GM23338 (cell line): ENCODE data around the gene FOXJ1. TPM values are rescaled to one million over a fixed set of nuclear protein-coding genes. Genes with fewer than 3 reads are reported as not detected.
A peak's percentile ranks its signal among the peaks of the same experiment; 100 is the strongest.

Experiments used
- ATAC-seq: fragments of 200-7000 bp; cut with Tn5 transposase; 3 replicates; pipeline ENCODE4 v1.9.1; 2020
- DNase-seq: peaks from one replicate; pipeline ENCODE4 v3.0.0-alpha.2; 2015; ENCODE audit warnings: low spot score
- H2AFZ ChIP-seq: fragments of 200-600 bp; sonication (generic); 2 replicates; pipeline ENCODE4 v1.8.0; 2016; ENCODE audit warnings: antibody characterized with exemption, mild to moderate bottlenecking, moderate library complexity
- H3F3A ChIP-seq: fragments of 200-600 bp; sonication (generic); replicated peaks from 2 replicates; pipeline ENCODE4 v1.8.0; 2017; ENCODE audit warnings: antibody characterized with exemption, mixed run types, low read depth
- H3K27ac ChIP-seq: fragments of 200-600 bp; sonication (generic); 2 replicates; pipeline ENCODE4 v1.6.1; 2016; ENCODE audit warnings: low read depth
- H3K27me3 ChIP-seq: fragments of 200-600 bp; sonication (generic); 2 replicates; pipeline ENCODE4 v1.8.0; 2016; ENCODE audit warnings: mild to moderate bottlenecking, mixed run types, moderate library complexity; ENCODE audit not compliant: insufficient read depth
- H3K36me3 ChIP-seq: fragments of 200-600 bp; sonication (generic); 2 replicates; pipeline ENCODE4 v1.8.0; 2016; ENCODE audit warnings: mild to moderate bottlenecking; ENCODE audit not compliant: insufficient read depth
- H3K4me1 ChIP-seq: fragments of 200-600 bp; sonication (generic); 2 replicates; pipeline ENCODE4 v1.8.0; 2016; ENCODE audit warnings: mild to moderate bottlenecking, moderate library complexity; ENCODE audit not compliant: insufficient read depth
- H3K4me2 ChIP-seq: fragments of 200-600 bp; sonication (generic); 2 replicates; pipeline ENCODE4 v1.7.1; 2017; ENCODE audit warnings: mixed run types
- H3K4me3 ChIP-seq: fragments of 200-600 bp; sonication (generic); 2 replicates; pipeline ENCODE4 v1.6.1; 2016; ENCODE audit warnings: mixed run types
- H3K79me2 ChIP-seq: fragments of 200-600 bp; sonication (generic); replicated peaks from 2 replicates; pipeline ENCODE4 v1.8.0; 2017; ENCODE audit warnings: mild to moderate bottlenecking; ENCODE audit not compliant: insufficient read depth
- H3K9me2 ChIP-seq: fragments of 200-600 bp; sonication (generic); 2 replicates; pipeline ENCODE4 v1.8.0; 2017; ENCODE audit not compliant: insufficient read depth
- H4K20me1 ChIP-seq: fragments of 200-600 bp; sonication (generic); replicated peaks from 2 replicates; pipeline ENCODE4 v1.8.0; 2017; ENCODE audit warnings: mild to moderate bottlenecking; ENCODE audit not compliant: insufficient read depth
- H3K27ac Mint-ChIP-seq: 2 replicates; pipeline ENCODE4 v1.8.0; 2020; ENCODE audit warnings: inconsistent platforms, mild to moderate bottlenecking, moderate library complexity, mixed read lengths
- H3K27me3 Mint-ChIP-seq: 3 replicates; pipeline ENCODE4 v1.8.0; 2022; ENCODE audit warnings: low read depth, mild to moderate bottlenecking, moderate library complexity, mixed read lengths, inconsistent platforms; ENCODE audit not compliant: insufficient read depth, poor library complexity
- H3K36me3 Mint-ChIP-seq: 3 replicates; pipeline ENCODE4 v1.8.0; 2021; ENCODE audit warnings: low read depth, mild to moderate bottlenecking, inconsistent platforms, moderate library complexity, mixed read lengths
- H3K4me1 Mint-ChIP-seq: 3 replicates; pipeline ENCODE4 v1.8.0; 2020; ENCODE audit warnings: mild to moderate bottlenecking, inconsistent platforms, mixed read lengths
- H3K4me3 Mint-ChIP-seq: 3 replicates; pipeline ENCODE4 v1.8.0; 2021; ENCODE audit warnings: moderate library complexity, mild to moderate bottlenecking, inconsistent platforms, mixed read lengths
- H3K9me3 Mint-ChIP-seq: 3 replicates; pipeline ENCODE4 v1.8.0; 2020; ENCODE audit warnings: moderate library complexity, mild to moderate bottlenecking, inconsistent platforms, mixed read lengths
- CREB1 ChIP-seq: fragments of 250-450 bp; sonication (Bioruptor Pico); IDR thresholded peaks from 2 replicates; pipeline ENCODE4 v1.5.0; 2020; ENCODE audit warnings: low read depth, mild to moderate bottlenecking, moderate library complexity
- ETS1 ChIP-seq: IDR thresholded peaks from 2 replicates; pipeline ENCODE4 v1.6.1; 2016; ENCODE audit warnings: antibody characterized with exemption
- EZH2phosphoT487 ChIP-seq: fragments of 200-600 bp; sonication (generic); IDR thresholded peaks from one replicate; pipeline ENCODE4 v1.8.1; 2018; ENCODE audit warnings: antibody characterized with exemption; ENCODE audit not compliant: unreplicated experiment
- NANOG ChIP-seq: IDR thresholded peaks from 2 replicates; pipeline ENCODE4 v1.6.1; 2016; ENCODE audit warnings: antibody characterized with exemption, borderline replicate concordance
- POLR2AphosphoS5 ChIP-seq: IDR thresholded peaks from 2 replicates; pipeline ENCODE4 v1.6.1; 2016; ENCODE audit warnings: antibody characterized with exemption, low read depth
- REST ChIP-seq: IDR thresholded peaks from one replicate; pipeline ENCODE4 v1.6.1; 2018; ENCODE audit warnings: antibody characterized with exemption; ENCODE audit not compliant: unreplicated experiment
- STAT1 ChIP-seq: IDR thresholded peaks from one replicate; pipeline ENCODE4 v1.6.1; 2016; ENCODE audit warnings: antibody characterized with exemption; ENCODE audit not compliant: unreplicated experiment
- ZNF331 ChIP-seq: fragments of 250-450 bp; sonication (Bioruptor Pico); IDR thresholded peaks from 2 replicates; pipeline ENCODE4 v1.5.0; 2020; ENCODE audit warnings: low read depth, mild to moderate bottlenecking, moderate library complexity
- ZNF462 ChIP-seq: fragments of 250-450 bp; sonication (Bioruptor Pico); IDR thresholded peaks from 2 replicates; pipeline ENCODE4 v1.5.0; 2020; ENCODE audit warnings: mild to moderate bottlenecking, moderate library complexity
- polyA plus RNA-seq: library from polyadenylated mRNA; unstranded; fragments of >200 nt; fragmentation: Nextera tagmentation; extraction: Ambion mirVana; gene quantifications from 2 replicates; pipeline ENCODE4 v1.2.1, GENCODE V29; 2016
- total RNA-seq: library from RNA; depleted of rRNA; stranded (reverse); fragments of >200 nt; shearing (Covaris generic); gene quantifications from 2 replicates; pipeline ENCODE4 v1.2.3, GENCODE V29; 2014

Gene FOXJ1
- total and polyA plus RNA-seq, 2 experiments from 2014 or later: 2.3 to 12.3 TPM

GRCh38 chr17:76102944-76103273, 38.1 kb downstream of the FOXJ1 start:
- H3K9me2 ChIP-seq: no peaks in the 10 kb centered on the region
- Mint-ChIP-seq H3K27me3 (peaks cover 10% of the 10 kb centered on the region), H3K4me3 (peak overlapping the region; percentile 86), H3K9me3 (peaks cover 3% of the 10 kb centered on the region; the same call in 2 of the 3 replicates), H3K36me3 (peaks cover 44% of the 10 kb centered on the region), H3K27ac (peak overlapping the region; percentile 98), H3K4me1 (peaks cover 27% of the 10 kb centered on the region)
- DNase-seq (no peak), ATAC-seq (no peak)
- no peak for TF ChIP-seq CREB1 (CRISPR knock-in tag)
- TF ChIP-seq STAT1: no peak
- no peak for TF ChIP-seq REST
- no peak for TF ChIP-seq POLR2AphosphoS5
- no peak for TF ChIP-seq ETS1
- peaks cover 26% of the 10 kb centered on the region; the same call in 1 of the 2 replicates for H3K4me1 ChIP-seq
- H3K79me2 ChIP-seq: peaks cover 20% of the 10 kb centered on the region
- H3K27ac ChIP-seq: peak overlapping the region; percentile 39; the same call in 1 of the 2 replicates
- H3K27me3 ChIP-seq: no peaks in the 10 kb centered on the region
- peak overlapping the region; percentile 40 for H2AFZ ChIP-seq
- H3K36me3 ChIP-seq: peaks cover 17% of the 10 kb centered on the region
- H3K4me2 ChIP-seq: peak overlapping the region; percentile 96
- no peaks in the 10 kb centered on the region; the same call in 1 of the 2 replicates for H4K20me1 ChIP-seq
- 0 out of 2 replicates have a peak, but pooled peaks cover 12% of the 10 kb centered on the region for H3F3A ChIP-seq
- peak overlapping the region; percentile 92 for H3K4me3 ChIP-seq

GRCh38 chr17:76097716-76098295, 43.2 kb downstream of the FOXJ1 start:
- Histone ChIP-seq H3K4me2 (no peak overlapping the region), H3K79me2 (peaks cover 14% of the 10 kb centered on the region), H3F3A (0 out of 2 replicates have a peak, but pooled peaks cover 7% of the 10 kb centered on the region), H3K36me3 (peaks cover 26% of the 10 kb centered on the region), H2AFZ (no peak overlapping the region), H3K4me1 (0 out of 2 replicates have a peak, but pooled peaks cover 3% of the 10 kb centered on the region), H3K4me3 (no peak overlapping the region), H4K20me1 (no peaks in the 10 kb centered on the region; the same call in none of the 2 replicates), H3K27me3 (no peaks in the 10 kb centered on the region), H3K27ac (no peak overlapping the region), H3K9me2 (no peaks in the 10 kb centered on the region)
- ATAC-seq (no peak), DNase-seq (no peak)
- Mint-ChIP-seq H3K27ac (no peak overlapping the region), H3K9me3 (no peaks in the 10 kb centered on the region), H3K4me3 (no peak overlapping the region), H3K4me1 (peaks cover 3% of the 10 kb centered on the region; the same call in 1 of the 3 replicates), H3K27me3 (no peaks in the 10 kb centered on the region), H3K36me3 (peaks cover 81% of the 10 kb centered on the region)
- TF ChIP-seq ZNF331 (no peak), ZNF462 (CRISPR knock-in tag) (no peak), EZH2phosphoT487 (no peak), CREB1 (CRISPR knock-in tag) (no peak), NANOG (no peak)
